ENCODE results near the gene RASSF5. TPM values are rescaled to one million over a fixed set of nuclear protein-coding genes. Genes with fewer than 3 reads are reported as not detected.

The RASSF5 gene
- total and polyA plus RNA-seq, 10 of the 15 experiments (the other 5 are each of a cell fraction or from before 2014, with no cell fraction given) = 14.0 to 89.6 (median 68.9) TPM

DNA sequence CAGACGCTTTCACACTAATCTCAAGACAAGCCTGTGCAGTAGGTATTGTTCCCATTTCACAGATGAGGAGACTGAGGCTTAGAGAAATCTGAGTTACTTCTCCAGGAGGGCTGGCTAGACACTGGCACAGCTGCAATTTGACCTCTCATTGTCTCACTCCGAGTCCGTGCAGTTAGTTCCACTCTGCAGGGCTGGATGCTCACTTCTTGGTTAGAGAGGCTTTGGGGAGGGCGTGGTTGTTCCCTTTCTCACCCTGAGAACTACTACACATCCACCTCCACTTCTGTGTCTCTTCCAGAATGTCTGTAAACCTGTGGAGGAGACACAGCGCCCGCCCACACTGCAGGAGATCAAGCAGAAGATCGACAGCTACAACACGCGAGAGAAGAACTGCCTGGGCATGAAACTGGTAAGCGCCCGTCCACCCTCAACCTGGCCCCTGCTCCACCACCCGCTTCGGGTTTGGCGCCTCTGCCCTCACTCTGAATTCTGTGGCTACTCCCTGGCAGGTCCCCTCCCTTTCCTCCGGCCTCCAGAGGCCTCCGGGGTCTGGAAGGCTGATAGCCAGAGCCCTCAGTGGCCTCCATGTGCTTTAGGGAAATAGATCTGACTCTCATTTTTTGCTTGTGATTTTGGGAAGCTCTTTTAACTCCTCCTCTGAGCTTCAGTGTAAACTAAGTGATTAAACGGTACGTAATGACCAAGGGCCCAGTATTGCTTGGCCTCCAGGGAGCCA lies 75.8 kb downstream of the RASSF5 start:
- H3K27me3 ChIP-seq (replicated peaks in 1 of 2; ENCODE audit: control insufficient read depth in 2 of 2, insufficient read depth in 2 of 2, low read length in 1 of 2) = no peaks in the 10 kb centered on the region
- H3K27ac ChIP-seq (ENCODE audit: control insufficient read depth, insufficient read depth) = no peak overlapping the region
- in situ Hi-C loops (cut with MboI) (loop anchor here (5.0 kb wide), 2 partner anchors 36 to 96 kb away; no protein-coding TSS in a partner anchor), intact Hi-C loops (cut with micrococcal nuclease; ENCODE audit: unreplicated experiment) (loop anchor here (1.0 to 2.0 kb wide), 3 partner anchors 38 to 104 kb away; no protein-coding TSS in a partner anchor)
- H3K9ac ChIP-seq (ENCODE audit: control insufficient read depth, insufficient read depth, low read length) = no peak overlapping the region
- whole genome bisulfite sequencing (ENCODE audit: insufficient coverage, insufficient replicate concordance, low lambda C conversion rate, missing lambda C conversion rate) = 93% methylated on average over 18 of the region's 18 CpGs
- no peak for FAIRE-seq
- no peak for ATAC-seq
- ChIA-PET SMC1A (ENCODE audit: uncharacterized antibody, unreplicated experiment) (interaction anchor here (0.9 to 15.4 kb wide), 15 partner anchors 9 to 120 kb away, joined by 3 to 476 read pairs (median 6); partner anchors contain the start of genes IKBKE and RASSF5), RAD21 (ENCODE audit: unreplicated experiment) (interaction anchor here (0.6 to 2.4 kb wide), 22 partner anchors 9 to 198 kb away, joined by 3 to 85 read pairs (median 6); partner anchors contain the start of genes IKBKE and RASSF5), POLR2A (interaction anchor here (0.9 to 2.0 kb wide), 7 partner anchors 24 to 87 kb away, joined by 3 to 7 read pairs (median 3); no protein-coding TSS in a partner anchor), CTCF (interaction anchor here (0.6 to 15.7 kb wide), 34 partner anchors 8 to 329 kb away, joined by 3 to 440 read pairs (median 6); partner anchors contain the start of genes EIF2D, IKBKE and RASSF5)
- no peak overlapping the region for H2AFZ ChIP-seq (ENCODE audit: control insufficient read depth, low read depth, low read length)
- BruUV-seq (replicated peaks) = no TSS peak
- H3K4me2 ChIP-seq (ENCODE audit: control insufficient read depth, insufficient read depth) = no peak overlapping the region
- peaks cover 4% of the 10 kb centered on the region; the same call in 1 of the 2 replicates for H4K20me1 ChIP-seq (ENCODE audit: control insufficient read depth, insufficient read depth)
- H3K79me2 ChIP-seq (ENCODE audit: control insufficient read depth, insufficient read depth, low read length) = peaks cover 44% of the 10 kb centered on the region
- peaks cover 45 to 60% of the 10 kb centered on the region in 2 experiments for H3K36me3 ChIP-seq (ENCODE audit: control insufficient read depth in 2 of 2, insufficient read depth in 2 of 2, low read length in 1 of 2)
- no peak for DNase-seq (ENCODE audit: low read depth, low spot score)
- H3K4me3 ChIP-seq = no peak overlapping the region
- TF ChIP-seq CBX5 (IDR thresholded peaks at IDR 0.05; ENCODE audit: low read depth) (no peak), MYB (IDR thresholded peaks at IDR 0.05; ENCODE audit: borderline replicate concordance, low read depth, low read length) (no peak), MXI1 (IDR thresholded peaks at IDR 0.05; ENCODE audit: low read depth, low read length) (no peak), CREB1 (IDR thresholded peaks at IDR 0.05; ENCODE audit: low read depth) (no peak)
- TF ChIP-seq, protein P1, sequence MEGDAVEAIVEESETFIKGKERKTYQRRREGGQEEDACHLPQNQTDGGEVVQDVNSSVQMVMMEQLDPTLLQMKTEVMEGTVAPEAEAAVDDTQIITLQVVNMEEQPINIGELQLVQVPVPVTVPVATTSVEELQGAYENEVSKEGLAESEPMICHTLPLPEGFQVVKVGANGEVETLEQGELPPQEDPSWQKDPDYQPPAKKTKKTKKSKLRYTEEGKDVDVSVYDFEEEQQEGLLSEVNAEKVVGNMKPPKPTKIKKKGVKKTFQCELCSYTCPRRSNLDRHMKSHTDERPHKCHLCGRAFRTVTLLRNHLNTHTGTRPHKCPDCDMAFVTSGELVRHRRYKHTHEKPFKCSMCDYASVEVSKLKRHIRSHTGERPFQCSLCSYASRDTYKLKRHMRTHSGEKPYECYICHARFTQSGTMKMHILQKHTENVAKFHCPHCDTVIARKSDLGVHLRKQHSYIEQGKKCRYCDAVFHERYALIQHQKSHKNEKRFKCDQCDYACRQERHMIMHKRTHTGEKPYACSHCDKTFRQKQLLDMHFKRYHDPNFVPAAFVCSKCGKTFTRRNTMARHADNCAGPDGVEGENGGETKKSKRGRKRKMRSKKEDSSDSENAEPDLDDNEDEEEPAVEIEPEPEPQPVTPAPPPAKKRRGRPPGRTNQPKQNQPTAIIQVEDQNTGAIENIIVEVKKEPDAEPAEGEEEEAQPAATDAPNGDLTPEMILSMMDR (IDR thresholded peaks at IDR 0.05 in 2 of 3, conservative IDR thresholded peaks at IDR 0.05 in 1 of 3; ENCODE audit: control insufficient read depth in 2 of 3, extremely low read depth in 1 of 3, insufficient read depth in 1 of 3, low read depth in 3 of 3, low read length in 3 of 3) = no peak
- no peaks in the 10 kb centered on the region for H3K9me3 ChIP-seq (replicated peaks; ENCODE audit: control insufficient read depth, insufficient read depth, low read length)
- peaks cover 36% of the 10 kb centered on the region for H3K4me1 ChIP-seq (ENCODE audit: control insufficient read depth, insufficient read depth, low read length)
